ENCODE results near the gene VTA1.

VTA1 gene

GRCh38 chr6:142195862-142196541 lies 48.9 kb downstream of the VTA1 start:
- H3K4me3 ChIP-seq (replicated peaks; ENCODE audit: low read depth, low read length) = no peak overlapping the region
- TF ChIP-seq, protein P1, sequence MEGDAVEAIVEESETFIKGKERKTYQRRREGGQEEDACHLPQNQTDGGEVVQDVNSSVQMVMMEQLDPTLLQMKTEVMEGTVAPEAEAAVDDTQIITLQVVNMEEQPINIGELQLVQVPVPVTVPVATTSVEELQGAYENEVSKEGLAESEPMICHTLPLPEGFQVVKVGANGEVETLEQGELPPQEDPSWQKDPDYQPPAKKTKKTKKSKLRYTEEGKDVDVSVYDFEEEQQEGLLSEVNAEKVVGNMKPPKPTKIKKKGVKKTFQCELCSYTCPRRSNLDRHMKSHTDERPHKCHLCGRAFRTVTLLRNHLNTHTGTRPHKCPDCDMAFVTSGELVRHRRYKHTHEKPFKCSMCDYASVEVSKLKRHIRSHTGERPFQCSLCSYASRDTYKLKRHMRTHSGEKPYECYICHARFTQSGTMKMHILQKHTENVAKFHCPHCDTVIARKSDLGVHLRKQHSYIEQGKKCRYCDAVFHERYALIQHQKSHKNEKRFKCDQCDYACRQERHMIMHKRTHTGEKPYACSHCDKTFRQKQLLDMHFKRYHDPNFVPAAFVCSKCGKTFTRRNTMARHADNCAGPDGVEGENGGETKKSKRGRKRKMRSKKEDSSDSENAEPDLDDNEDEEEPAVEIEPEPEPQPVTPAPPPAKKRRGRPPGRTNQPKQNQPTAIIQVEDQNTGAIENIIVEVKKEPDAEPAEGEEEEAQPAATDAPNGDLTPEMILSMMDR (IDR thresholded peaks at IDR 0.05; ENCODE audit: insufficient read depth, low read length, poor library complexity, severe bottlenecking) = no peak
- no peaks in the 10 kb centered on the region for H3K27me3 ChIP-seq (replicated peaks; ENCODE audit: control insufficient read depth, insufficient read depth, low read length)
- no peak for DNase-seq (ENCODE audit: extremely low read depth, insufficient read length)
- no peaks in the 10 kb centered on the region; the same call in 1 of the 2 replicates for H3K36me3 ChIP-seq (ENCODE audit: control insufficient read depth, insufficient read depth, low read length)

- TF ChIP-seq, protein P1 (IDR thresholded peaks at IDR 0.05; ENCODE audit: insufficient read depth, low read length, poor library complexity, severe bottlenecking) = no peak
- Histone ChIP-seq H3K4me3 (replicated peaks; ENCODE audit: low read depth, low read length) (no peak overlapping the region), H3K27me3 (replicated peaks; ENCODE audit: control insufficient read depth, insufficient read depth, low read length) (no peaks in the 10 kb centered on the region), H3K36me3 (ENCODE audit: control insufficient read depth, insufficient read depth, low read length) (no peaks in the 10 kb centered on the region; the same call in 1 of the 2 replicates)
- no peak for DNase-seq (ENCODE audit: extremely low read depth, insufficient read length)
Observed at GRCh38 chr6:142200846-142201628, 54.0 kb downstream of the VTA1 start.

- no peak for DNase-seq (ENCODE audit: extremely low read depth, insufficient read length)
- H3K4me3 ChIP-seq (replicated peaks; ENCODE audit: low read depth, low read length) = no peak overlapping the region
- TF ChIP-seq, protein P1 (IDR thresholded peaks at IDR 0.05; ENCODE audit: insufficient read depth, low read length, poor library complexity, severe bottlenecking) = peak; percentile 67
- H3K36me3 ChIP-seq (ENCODE audit: control insufficient read depth, insufficient read depth, low read length) = no peaks in the 10 kb centered on the region; the same call in none of the 2 replicates
- no peaks in the 10 kb centered on the region for H3K27me3 ChIP-seq (replicated peaks; ENCODE audit: control insufficient read depth, insufficient read depth, low read length)
Observed at GRCh38 chr6:142207265-142207877, 60.3 kb downstream of the VTA1 start.

DNA sequence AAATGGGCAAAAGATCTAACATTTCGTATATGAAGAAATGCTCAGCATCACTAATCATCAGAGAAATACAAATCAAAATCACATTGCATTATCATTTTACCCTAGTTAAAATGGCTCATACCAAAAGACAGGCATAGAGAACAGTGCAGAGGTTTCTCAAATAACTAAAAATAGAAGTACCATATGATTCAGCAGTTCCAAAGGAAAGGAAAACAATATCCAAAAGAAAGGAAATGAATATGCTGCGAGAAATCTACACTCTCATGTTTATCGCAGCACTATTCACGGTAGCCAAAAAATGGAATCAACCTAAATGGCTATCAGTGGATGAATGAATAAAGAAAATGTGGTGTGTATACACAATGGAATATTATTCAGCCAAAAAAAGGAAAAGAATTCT lies 63.5 kb downstream of the VTA1 start:
- Histone ChIP-seq H3K27me3 (replicated peaks; ENCODE audit: control insufficient read depth, insufficient read depth, low read length) (no peaks in the 10 kb centered on the region), H3K4me3 (replicated peaks; ENCODE audit: low read depth, low read length) (no peak overlapping the region), H3K36me3 (ENCODE audit: control insufficient read depth, insufficient read depth, low read length) (peaks cover 8% of the 10 kb centered on the region)
- TF ChIP-seq, protein P1 (IDR thresholded peaks at IDR 0.05; ENCODE audit: insufficient read depth, low read length, poor library complexity, severe bottlenecking) = no peak
- DNase-seq (ENCODE audit: extremely low read depth, insufficient read length) = no peak

DNA sequence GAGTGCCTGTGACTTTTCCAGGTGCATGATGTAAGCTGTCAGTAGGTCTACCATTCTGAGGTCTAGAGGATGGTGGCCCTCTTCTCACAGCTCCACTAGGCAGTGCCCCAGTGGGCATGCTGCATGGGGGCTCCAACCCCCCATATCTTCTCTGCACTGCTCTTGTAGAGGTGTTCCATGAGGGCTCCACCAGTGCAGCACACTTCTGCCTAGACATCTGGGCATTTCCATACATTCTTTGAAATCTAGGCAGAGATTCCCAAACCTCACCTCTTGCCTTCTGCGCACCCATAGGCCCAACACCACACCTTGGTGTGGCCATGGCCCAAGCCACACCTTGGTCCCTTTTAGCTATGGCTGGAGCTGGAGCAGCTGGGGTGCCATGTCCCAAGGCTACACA lies 66.3 kb downstream of the VTA1 start:
- TF ChIP-seq, protein P1 (IDR thresholded peaks at IDR 0.05; ENCODE audit: insufficient read depth, low read length, poor library complexity, severe bottlenecking) = no peak
- Histone ChIP-seq H3K36me3 (ENCODE audit: control insufficient read depth, insufficient read depth, low read length) (peaks cover 8% of the 10 kb centered on the region), H3K27me3 (replicated peaks; ENCODE audit: control insufficient read depth, insufficient read depth, low read length) (no peaks in the 10 kb centered on the region), H3K4me3 (replicated peaks; ENCODE audit: low read depth, low read length) (no peak overlapping the region)
- no peak for DNase-seq (ENCODE audit: extremely low read depth, insufficient read length)
